Measurements from ENCODE around the gene MAL.
A peak's percentile ranks its signal among the peaks of the same experiment; 100 is the strongest.

The MAL gene

DNA sequence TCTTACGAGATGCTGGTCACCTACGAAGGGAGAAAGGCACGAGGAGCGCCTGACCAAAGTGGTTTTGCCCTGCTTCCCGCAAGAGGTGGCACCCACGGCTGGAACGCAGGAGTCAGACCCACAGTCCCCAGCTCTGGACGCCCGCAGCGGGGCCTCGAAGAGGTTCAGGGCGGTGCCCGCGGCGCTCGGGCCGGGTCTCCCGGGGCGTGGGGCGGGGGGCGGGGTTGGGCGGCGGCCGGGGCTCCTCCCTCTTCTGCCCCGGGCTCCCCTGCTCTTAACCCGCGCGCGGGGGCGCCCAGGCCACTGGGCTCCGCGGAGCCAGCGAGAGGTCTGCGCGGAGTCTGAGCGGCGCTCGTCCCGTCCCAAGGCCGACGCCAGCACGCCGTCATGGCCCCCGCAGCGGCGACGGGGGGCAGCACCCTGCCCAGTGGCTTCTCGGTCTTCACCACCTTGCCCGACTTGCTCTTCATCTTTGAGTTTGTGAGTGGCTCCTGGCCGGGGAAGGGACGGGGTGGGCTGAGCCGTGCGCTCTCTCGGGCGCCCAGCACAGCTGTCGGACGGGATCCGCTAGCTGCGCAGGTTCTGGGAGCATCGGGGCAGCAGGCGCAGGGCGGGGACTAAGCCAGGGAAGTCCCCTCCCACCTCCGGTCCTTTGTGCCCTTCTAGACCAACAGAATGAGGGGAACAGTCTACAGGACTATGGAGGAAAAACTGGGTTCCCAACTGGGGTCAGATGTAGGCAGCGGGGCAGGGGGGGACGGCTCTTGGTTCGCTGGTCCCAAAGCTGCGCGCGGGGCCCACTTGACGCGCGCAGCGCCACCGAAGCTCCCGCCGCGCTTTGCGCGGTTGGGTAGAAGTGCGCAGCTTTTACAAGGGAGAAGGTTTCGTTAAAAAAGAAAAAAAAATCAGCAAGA is at the start of gene MAL:
TSS of gene MAL (plus strand) at position 303 of the 914 bp plus-strand sequence. CDS start at position 388, 85 bp downstream.
- peak; percentile 29 for DNase-seq

DNA sequence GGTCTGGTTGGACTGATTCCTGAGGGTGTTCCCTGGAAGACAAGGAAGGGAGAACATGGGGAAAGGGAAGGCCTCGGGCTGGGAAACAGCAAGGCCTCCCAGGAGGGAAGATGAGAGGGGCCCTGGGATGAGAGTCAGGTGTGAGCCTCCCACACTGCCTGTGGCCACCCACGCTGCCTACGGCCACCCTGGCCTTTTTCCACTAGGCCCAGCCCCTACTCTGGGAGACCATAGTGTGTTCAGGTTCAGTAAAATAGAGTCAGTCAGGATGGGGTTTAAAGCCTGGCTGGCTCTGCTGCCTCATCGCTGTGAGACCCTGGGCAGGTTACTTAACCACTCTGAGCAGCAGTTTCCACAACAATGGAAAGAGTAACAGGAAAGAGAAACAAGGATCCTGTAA is 47.7 kb upstream of the MAL start:
- no peak for DNase-seq

DNA sequence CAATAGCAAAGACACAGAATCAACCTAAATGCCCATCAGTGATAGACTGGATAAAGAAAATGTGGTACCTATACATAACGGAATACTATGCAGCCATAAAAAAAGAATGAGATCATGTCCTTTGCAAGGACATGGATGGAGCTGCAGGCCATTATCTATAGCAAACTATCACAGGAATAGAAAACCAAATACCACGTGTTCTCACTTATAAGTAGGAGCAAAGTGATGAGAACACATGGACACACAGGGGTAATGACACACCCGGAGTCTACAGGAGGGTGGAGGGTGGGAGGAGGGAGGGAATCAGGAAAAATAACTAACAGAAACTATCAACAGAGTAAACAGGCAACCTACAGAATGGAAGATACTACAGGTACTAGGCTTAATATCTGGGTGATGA is 46.6 kb upstream of the MAL start:
- DNase-seq = no peak

DNA sequence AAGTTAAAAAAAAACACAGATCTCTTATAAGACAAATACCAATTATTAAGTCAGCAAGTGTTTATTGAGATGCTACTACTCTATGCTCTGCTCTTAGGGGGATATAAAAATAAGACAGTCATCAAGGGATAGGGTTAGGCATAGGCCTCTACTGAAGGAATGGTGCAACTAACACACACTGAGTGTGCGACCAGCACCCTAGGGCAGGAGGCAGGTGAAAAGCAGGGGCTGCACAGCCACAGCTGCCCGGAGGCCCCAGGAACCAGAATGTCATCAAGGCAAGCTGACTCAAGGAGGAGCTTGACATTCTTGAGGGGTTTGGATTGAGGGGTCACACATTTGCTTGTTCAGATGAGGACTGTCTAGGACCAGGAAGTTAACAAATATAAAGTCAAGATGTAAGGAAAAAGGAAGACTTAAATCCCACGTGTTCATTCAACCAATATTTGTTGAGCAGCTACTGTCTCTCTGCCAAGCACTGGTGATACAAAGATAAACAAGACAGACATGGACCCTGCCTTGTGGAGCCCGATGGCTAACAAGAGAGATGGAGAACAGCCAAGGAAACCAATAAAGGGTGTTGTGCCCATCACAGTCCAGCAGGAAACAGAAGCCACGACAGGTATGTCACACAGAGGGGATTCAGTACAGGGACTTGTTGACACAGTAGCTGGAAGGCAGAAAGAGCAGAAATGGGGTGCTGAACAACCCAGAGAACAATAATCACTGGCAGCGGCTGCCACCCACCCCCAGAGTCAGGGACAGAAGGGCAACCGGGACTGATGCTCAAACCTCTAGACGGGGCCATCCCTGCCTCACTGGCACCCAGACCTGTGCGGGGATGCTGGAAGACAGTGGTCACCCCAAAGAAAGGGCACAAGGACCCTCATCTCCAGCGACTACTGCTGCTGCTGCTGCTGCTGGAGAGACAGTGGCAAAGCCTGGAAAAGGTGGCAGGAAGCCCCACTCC is 45.8 kb upstream of the MAL start:
- no peak for DNase-seq

DNA sequence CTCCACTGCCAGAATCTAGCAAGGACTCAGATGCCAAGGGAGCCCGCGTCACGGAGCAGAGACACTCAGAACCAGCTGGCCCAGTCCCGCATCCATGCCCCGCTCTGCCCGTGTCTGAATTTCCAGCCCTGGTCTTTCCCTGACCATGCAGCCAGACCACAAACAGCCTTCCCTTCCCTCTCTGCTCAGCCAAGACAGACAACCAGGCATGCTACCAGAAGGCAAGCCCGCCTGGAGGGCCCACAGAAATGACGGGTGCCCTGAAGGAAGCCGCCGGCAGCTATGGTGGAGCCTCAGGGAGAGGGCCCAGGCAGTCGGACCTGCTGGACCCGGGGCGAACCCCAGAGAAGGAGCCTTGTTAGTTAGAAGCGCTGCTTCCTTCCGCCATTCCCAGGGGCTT is 45.1 kb upstream of the MAL start:
- no peak for DNase-seq

- no peak for DNase-seq
Measured at GRCh38 chr2:94982156-94982555, 43.4 kb upstream of the MAL start.

DNA sequence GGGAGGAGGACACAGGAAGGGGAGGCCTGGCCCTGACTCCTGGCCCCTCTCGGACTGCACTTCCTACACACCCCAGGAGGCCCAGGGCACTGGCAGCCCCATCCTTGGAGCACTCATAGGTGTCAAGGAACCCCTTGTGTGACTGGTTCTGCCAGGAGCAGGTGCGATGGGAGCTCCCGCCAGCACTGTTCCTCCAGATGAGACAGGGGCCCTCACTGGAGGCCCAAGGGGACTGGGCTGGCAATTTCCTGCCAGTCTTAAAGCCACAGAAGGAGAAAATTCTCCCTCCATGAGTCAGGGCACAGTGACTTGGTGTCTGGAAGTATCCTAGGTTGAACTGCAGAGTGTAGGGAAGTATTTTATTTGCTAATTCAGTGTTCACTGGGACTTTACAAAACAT is 42.8 kb upstream of the MAL start:
- no peak for DNase-seq

GRCh38 chr2:94984964-94985575 is 40.4 kb upstream of the MAL start:
- DNase-seq = no peak

DNA sequence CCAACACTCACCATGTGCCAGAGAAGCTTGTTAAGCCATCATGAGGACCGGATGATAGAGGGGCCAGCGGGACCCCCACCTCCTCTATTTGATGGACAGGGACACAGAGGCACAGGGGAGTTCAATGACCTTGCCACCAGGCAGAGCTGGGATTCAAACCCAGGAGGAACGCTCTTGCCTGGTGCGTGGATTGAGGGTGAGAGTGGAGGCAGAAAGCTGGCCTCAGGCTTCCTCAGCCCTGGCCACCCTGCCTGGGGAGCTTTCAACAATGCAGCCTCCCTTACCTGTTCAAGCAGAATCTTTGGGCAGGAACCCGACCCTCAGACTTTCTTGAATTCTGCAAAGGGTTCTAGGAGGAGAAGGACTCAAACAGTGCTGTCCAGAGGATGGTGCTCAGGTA is 39.9 kb upstream of the MAL start:
- DNase-seq = no peak

GRCh38 chr2:94986392-94986963 is 39.0 kb upstream of the MAL start:
- DNase-seq = no peak

DNA sequence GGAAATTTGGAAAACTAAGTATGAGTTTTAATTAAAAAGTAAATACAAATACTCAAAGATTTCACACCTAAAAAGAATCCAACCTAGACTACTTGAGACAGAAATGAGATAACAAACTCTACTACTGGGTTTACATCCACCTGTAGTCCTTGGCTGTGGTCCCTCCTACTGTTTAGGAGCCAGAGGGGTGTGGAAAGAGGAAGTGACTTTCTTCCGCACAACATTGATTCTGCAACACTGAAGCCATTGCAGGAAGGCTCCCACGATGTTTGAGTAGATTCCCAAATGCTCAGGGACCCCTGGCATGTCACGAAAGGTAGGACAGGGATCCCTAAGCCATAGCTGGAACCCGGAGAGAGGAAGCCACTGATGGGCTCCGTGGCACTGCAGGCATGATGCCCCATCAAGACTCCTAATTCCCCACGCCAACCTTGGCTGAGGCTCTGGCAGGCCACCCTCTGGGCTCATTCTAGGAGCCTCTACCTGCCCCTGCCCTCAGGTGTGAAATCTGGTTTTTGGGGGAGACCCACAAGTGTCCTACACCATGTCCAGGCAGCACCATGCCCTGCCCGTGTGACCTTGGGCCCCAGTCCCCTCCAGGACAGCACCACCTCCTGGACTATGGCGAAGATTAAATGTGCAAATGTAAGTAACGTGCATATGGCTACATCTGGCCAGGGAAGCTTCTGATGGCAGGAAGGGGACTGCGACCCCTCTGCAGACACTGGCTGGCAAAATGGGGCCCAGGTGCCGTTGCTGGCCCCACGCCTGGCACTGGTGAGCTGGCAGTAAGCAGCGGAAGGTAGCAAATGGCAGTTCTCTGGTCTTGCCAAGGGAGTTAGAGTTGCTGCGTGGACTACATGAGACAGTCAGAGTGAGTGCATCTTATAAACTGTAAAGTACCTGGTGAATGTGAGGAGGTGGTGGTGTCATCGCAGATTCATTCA is 38.2 kb upstream of the MAL start:
- DNase-seq = no peak

DNA sequence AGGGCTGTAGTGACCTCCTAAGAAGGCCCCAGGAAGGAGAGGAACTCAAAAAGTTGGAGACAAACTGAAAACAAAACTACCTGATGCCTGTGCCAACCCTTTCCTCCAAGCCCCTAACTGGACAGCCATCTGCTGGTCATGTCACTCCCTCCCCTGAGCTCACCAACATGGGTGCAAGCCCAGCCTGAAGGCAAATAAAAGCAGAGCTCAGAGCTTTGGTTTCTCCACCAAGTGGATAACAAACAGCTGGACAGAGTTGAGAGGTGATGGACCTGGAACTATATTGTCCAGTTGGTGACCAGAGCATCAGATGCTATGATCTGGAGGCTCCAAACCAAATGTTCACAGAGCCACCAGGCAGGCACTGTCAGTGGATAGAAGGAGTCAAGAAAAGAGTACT is 34.6 kb upstream of the MAL start:
- no peak for DNase-seq

DNA sequence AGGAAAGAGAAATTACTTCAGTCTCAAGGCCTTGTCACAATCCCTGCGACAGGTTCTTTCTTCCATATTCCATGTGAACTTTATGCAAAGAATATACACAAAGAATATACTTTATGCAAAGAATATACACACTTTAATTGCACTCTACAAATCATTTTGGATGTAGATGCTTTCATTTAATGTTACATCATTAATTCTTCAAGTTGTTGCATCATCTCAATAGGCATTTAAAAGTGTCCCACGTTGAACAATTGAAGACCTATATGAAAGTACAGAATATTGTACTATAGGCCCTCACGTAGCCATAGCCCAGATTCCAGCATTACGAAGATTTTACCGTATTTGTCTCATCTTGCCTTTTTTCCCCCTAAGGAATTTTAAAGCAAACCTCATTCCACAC is 33.1 kb upstream of the MAL start:
- no peak for DNase-seq

GRCh38 chr2:94993176-94994062 is 32.1 kb upstream of the MAL start:
- DNase-seq = no peak

DNA sequence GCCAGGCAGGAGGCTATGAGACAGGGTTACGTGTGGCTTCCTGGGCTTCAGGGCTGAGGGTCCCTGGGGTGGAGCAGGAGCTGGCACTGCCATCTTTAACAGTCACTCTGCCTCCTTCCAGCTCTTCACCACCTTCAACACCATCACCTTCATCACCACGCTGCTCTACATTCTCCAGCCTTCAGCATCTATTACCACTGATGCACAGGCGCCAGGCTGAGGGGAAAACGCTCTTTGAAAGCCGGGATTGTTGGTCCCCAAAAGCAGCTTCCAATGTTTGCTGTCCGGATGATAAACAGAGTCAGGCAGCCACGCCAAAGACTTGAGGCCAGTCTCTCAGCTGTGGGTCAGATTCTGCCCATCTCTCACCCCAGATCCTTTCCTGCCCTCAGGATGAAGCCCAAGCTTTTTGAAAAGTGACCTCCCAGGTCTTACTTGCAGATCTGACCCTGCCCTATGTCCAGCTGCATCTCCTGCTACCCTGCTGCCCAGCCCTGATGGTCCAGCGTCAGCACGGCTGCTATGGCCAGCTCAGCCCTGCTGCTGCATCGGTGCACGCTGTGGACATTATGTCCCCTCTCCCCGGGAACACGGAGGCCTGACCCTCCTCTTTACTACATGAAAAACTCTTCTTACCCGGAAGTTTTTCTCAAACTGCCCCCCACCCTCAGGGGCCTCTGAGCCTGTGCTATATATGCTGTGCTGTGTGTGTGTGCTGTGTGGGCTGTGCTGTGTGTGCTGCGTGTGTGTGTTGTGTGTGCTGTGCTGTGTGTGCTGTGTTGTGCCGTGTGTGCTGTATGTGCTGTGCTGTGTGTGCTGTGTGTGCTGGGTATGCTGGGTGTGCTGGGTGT is 31.2 kb upstream of the MAL start:
- no peak for DNase-seq

DNA sequence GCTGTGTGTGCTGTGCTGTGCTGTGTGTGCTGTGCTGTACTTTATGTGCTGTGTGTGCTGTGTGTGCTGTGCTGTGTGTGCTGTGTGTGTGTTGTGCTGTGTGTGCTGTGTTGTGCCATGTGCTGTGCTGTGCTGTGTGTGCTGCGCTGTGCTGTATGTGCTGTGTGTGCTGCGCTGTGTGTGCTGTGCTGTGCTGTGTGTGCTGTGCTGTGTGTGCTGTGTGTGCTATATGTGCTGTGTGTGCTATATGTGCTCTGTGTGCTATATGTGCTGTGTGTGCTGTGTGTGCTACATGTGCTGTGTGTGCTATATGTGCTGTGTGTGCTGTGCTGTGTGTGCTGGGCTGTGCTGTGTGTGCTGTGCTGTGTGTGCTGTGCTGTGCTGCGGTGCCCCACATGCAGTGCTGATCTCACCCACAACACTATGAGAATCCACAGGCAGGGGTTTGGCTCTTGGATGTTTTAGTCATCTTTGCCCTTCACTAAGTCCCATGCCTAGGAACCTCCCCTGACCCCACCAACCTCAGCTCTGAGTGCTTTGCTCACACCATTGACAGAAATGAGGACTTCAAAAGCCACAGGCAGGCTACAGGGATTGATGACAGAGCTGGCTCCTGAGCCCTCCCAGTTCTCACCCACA is 30.5 kb upstream of the MAL start:
- no peak for DNase-seq

GRCh38 chr2:94995553-94996304 is 29.8 kb upstream of the MAL start:
- DNase-seq = no peak

All from CD4-positive, alpha-beta T cell treated with Interferon gamma for 1 hour (primary cell).